ENCODE measurements around the gene NUP50. TPM values are rescaled to one million over a fixed set of nuclear protein-coding genes. Genes with fewer than 3 reads are reported as not detected.

The NUP50 gene
- total and polyA plus RNA-seq, 2 donors (not counting 1 experiment from before 2014, with no cell fraction given) = 9.1 to 105 TPM

GRCh38 chr22:45224331-45224730, 60.6 kb downstream of the NUP50 start:
- Mint-ChIP-seq H3K27ac (peak overlapping the region; percentile 59), H3K4me3 (no peak overlapping the region), H3K27me3 (no peaks in the 10 kb centered on the region), H3K4me1 (peaks cover 55% of the 10 kb centered on the region), H3K9me3 (ENCODE audit: insufficient read depth) (no peaks in the 10 kb centered on the region)
- no peak overlapping the region for H3K9ac ChIP-seq (ENCODE audit: low read length)
- H3K27me3 ChIP-seq (replicated peaks in 1 of 4; ENCODE audit: control extremely low read depth in 1 of 4, control insufficient read depth in 3 of 4, insufficient read depth in 4 of 4, low read length in 3 of 4) = no peaks in the 10 kb centered on the region
- TF ChIP-seq, protein P1, sequence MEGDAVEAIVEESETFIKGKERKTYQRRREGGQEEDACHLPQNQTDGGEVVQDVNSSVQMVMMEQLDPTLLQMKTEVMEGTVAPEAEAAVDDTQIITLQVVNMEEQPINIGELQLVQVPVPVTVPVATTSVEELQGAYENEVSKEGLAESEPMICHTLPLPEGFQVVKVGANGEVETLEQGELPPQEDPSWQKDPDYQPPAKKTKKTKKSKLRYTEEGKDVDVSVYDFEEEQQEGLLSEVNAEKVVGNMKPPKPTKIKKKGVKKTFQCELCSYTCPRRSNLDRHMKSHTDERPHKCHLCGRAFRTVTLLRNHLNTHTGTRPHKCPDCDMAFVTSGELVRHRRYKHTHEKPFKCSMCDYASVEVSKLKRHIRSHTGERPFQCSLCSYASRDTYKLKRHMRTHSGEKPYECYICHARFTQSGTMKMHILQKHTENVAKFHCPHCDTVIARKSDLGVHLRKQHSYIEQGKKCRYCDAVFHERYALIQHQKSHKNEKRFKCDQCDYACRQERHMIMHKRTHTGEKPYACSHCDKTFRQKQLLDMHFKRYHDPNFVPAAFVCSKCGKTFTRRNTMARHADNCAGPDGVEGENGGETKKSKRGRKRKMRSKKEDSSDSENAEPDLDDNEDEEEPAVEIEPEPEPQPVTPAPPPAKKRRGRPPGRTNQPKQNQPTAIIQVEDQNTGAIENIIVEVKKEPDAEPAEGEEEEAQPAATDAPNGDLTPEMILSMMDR (IDR thresholded peaks at IDR 0.05) = no peak
- TF ChIP-seq EZH2 (IDR thresholded peaks at IDR 0.05; ENCODE audit: borderline replicate concordance, insufficient read depth, low read depth, low read length, poor library complexity, severe bottlenecking) = no peak
- no peak overlapping the region for H3K27ac ChIP-seq (ENCODE audit: low read length in 2 of 2)
- H3K79me2 ChIP-seq (ENCODE audit: control insufficient read depth, insufficient read depth, low read length) = peaks cover 71% of the 10 kb centered on the region
- no peak overlapping the region for H2AFZ ChIP-seq (ENCODE audit: insufficient read depth, low read depth, low read length, poor library complexity, severe bottlenecking)
- 96% methylated on average over 11 of the region's 11 CpGs for WGBS (ENCODE audit: insufficient coverage)
- H3K9me3 ChIP-seq (ENCODE audit: control extremely low read depth in 1 of 3, control insufficient read depth in 2 of 3, insufficient read depth in 1 of 3, low read length in 2 of 3) = no peaks in the 10 kb centered on the region
- H3K36me3 ChIP-seq (replicated peaks in 1 of 2; ENCODE audit: control extremely low read depth in 1 of 2, control insufficient read depth in 1 of 2, extremely low read depth in 1 of 2, insufficient read depth in 2 of 2, low read length in 1 of 2) = peaks cover 0 to 7% of the 10 kb centered on the region in 2 experiments
- H3K4me3 ChIP-seq (ENCODE audit: control extremely low read depth in 1 of 5, extremely low read depth in 1 of 5, insufficient read depth in 1 of 5, low read depth in 2 of 5, low read length in 4 of 5) = no peak overlapping the region
- DNase-seq (no peak), ATAC-seq (ENCODE audit: low read depth) (no peak)
- POLR2A ChIA-PET = no interaction called here
- peaks cover 7% of the 10 kb centered on the region for H4K20me1 ChIP-seq (ENCODE audit: control insufficient read depth, insufficient read depth, low read length, poor library complexity, severe bottlenecking)
- intact Hi-C loops (cut with micrococcal nuclease) = no loop called here
- H3K4me2 ChIP-seq (replicated peaks; ENCODE audit: low read depth, low read length, poor library complexity, severe bottlenecking) = no peak overlapping the region
- H3K4me1 ChIP-seq (ENCODE audit: control insufficient read depth in 2 of 2, insufficient read depth in 2 of 2, low read length in 2 of 2) = peaks cover 17 to 28% of the 10 kb centered on the region in 2 donors
- CTCF ChIA-PET = no interaction called here

DNA sequence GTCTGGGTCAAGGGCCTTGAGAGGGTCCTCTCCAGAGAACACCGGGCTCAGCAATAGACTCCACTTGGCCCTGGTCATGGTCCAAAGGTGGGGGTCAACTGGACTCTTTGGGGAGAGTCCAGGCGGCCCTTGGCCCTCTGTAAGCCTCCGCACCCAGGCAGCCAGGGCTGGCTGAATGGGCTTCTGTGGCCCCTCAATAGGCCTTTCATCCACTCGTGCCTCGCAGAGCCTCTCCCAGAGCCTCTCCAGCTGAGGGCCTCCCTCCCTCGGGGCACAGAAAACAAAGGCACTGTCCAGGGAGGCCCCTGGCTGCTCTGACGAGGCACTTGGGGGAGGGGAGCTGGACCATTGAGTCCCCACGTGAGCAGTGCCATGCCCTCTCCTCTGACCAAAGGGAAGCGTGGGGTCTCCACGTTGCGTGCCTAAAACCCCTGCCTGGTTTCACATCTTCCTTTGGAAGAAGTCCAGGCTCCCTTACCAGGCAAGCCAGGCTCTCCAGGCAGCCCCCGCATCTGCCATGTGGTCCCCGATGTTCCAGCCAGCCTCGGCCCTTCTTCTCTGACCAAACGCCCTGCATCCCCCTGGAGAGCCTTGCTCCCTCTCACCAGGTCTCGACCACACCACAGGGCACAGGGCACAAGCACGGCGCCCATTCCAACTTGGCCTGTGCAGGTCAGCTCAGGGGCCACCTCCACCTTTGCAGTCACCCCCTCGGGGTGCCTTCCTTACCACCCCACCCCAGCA, 61.4 kb downstream of the NUP50 start:
- H3K27me3 ChIP-seq (replicated peaks in 1 of 4; ENCODE audit: control extremely low read depth in 1 of 4, control insufficient read depth in 3 of 4, insufficient read depth in 4 of 4, low read length in 3 of 4) = no peaks in the 10 kb centered on the region
- no peaks in the 10 kb centered on the region for H3K27me3 Mint-ChIP-seq
- H3K36me3 ChIP-seq (replicated peaks in 1 of 2; ENCODE audit: control extremely low read depth in 1 of 2, control insufficient read depth in 1 of 2, extremely low read depth in 1 of 2, insufficient read depth in 2 of 2, low read length in 1 of 2) = peaks cover 0 to 7% of the 10 kb centered on the region in 2 experiments
- H3K4me2 ChIP-seq (replicated peaks; ENCODE audit: low read depth, low read length, poor library complexity, severe bottlenecking) = no peak overlapping the region
- H3K4me3 Mint-ChIP-seq = no peak overlapping the region
- no peak overlapping the region for H3K4me3 ChIP-seq (ENCODE audit: control extremely low read depth in 1 of 5, extremely low read depth in 1 of 5, insufficient read depth in 1 of 5, low read depth in 2 of 5, low read length in 4 of 5)
- no peak for ATAC-seq (ENCODE audit: low read depth)
- intact Hi-C loops (cut with micrococcal nuclease) = no loop called here
- peaks cover 7% of the 10 kb centered on the region for H4K20me1 ChIP-seq (ENCODE audit: control insufficient read depth, insufficient read depth, low read length, poor library complexity, severe bottlenecking)
- no peak overlapping the region for H3K9ac ChIP-seq (ENCODE audit: low read length)
- peaks cover 51% of the 10 kb centered on the region for H3K4me1 Mint-ChIP-seq
- H3K27ac Mint-ChIP-seq = no peak overlapping the region
- H3K4me1 ChIP-seq (ENCODE audit: control insufficient read depth in 2 of 2, insufficient read depth in 2 of 2, low read length in 2 of 2) = peaks cover 17 to 28% of the 10 kb centered on the region in 2 donors
- H3K9me3 ChIP-seq (ENCODE audit: control extremely low read depth in 1 of 3, control insufficient read depth in 2 of 3, insufficient read depth in 1 of 3, low read length in 2 of 3) = no peaks in the 10 kb centered on the region
- 95% methylated on average over 19 of the region's 19 CpGs for WGBS (ENCODE audit: insufficient coverage)
- ChIA-PET POLR2A (no interaction called here), CTCF (interaction anchor here (0.6 kb wide), 1 partner anchor 214 kb away, joined by 3 read pairs; no protein-coding TSS in a partner anchor)
- H3K9me3 Mint-ChIP-seq (ENCODE audit: insufficient read depth) = no peaks in the 10 kb centered on the region
- H2AFZ ChIP-seq (ENCODE audit: insufficient read depth, low read depth, low read length, poor library complexity, severe bottlenecking) = no peak overlapping the region
- TF ChIP-seq, protein P1 (IDR thresholded peaks at IDR 0.05) = no peak
- no peak for TF ChIP-seq EZH2 (IDR thresholded peaks at IDR 0.05; ENCODE audit: borderline replicate concordance, insufficient read depth, low read depth, low read length, poor library complexity, severe bottlenecking)
- no peak overlapping the region for H3K27ac ChIP-seq (ENCODE audit: low read length in 2 of 2)
- DNase-seq = no peak
- H3K79me2 ChIP-seq (ENCODE audit: control insufficient read depth, insufficient read depth, low read length) = peaks cover 73% of the 10 kb centered on the region
